NCI-H187 (cell line): ENCODE data around the gene TNPO3.

Experiments used
- DNase-seq, 2 experiments: peaks; one replicate each; lab custom pipeline; 2025; lab: John Stamatoyannopoulos, UW

TNPO3 gene

GRCh38 chr7:128906001-128906765 is 148.7 kb downstream of the TNPO3 start:
- DNase-seq, result no peak

GRCh38 chr7:128904381-128905197 is 150.3 kb downstream of the TNPO3 start:
- DNase-seq, result no peak
